OCI-LY7 (cell line): ENCODE results near the gene IDI1. TPM values are rescaled to one million over a fixed set of nuclear protein-coding genes. Genes with fewer than 3 reads are reported as not detected.

Experiments
- BruUV-seq: library from RNA; stranded (reverse); fragments of 400-500 nt; replicated peaks from 2 replicates; lab custom pipeline; 2021; lab: Mats Ljungman, UMichigan
- CTCF ChIA-PET: fragments of 300-600 bp; sonication (Branson Sonifier 250); formaldehyde crosslinking; loops from one replicate; lab custom pipeline; 2022; ENCODE audit warnings: antibody characterized with exemption; ENCODE audit not compliant: unreplicated experiment; lab: Charles Lee
- POLR2A ChIA-PET: fragments of 300-600 bp; sonication (Branson Sonifier 250); formaldehyde crosslinking; loops from one replicate; lab custom pipeline; 2022; ENCODE audit warnings: antibody characterized with exemption; lab: Charles Lee
- DNase-seq: peaks from one replicate; pipeline ENCODE4 v3.0.0-alpha.2; 2015; ENCODE audit warnings: low spot score
- H2AFZ ChIP-seq: fragments of 200-600 bp; sonication (generic), shearing (Covaris generic); 2 replicates; pipeline ENCODE4 v1.6.1; 2014; ENCODE audit warnings: mild to moderate bottlenecking, antibody characterized with exemption, low read length, moderate library complexity
- H3K27ac ChIP-seq: fragments of 200-600 bp; sonication (generic); 2 replicates; pipeline ENCODE4 v1.5.1; 2014; ENCODE audit warnings: mixed run types, low read depth, mild to moderate bottlenecking, moderate library complexity, low read length, inconsistent platforms; ENCODE audit not compliant: poor library complexity, severe bottlenecking
- H3K36me3 ChIP-seq: fragments of 200-600 bp; sonication (generic); 2 replicates; pipeline ENCODE4 v1.6.1; 2014; ENCODE audit warnings: mild to moderate bottlenecking, antibody characterized with exemption, low read length, moderate library complexity, mixed read lengths; ENCODE audit not compliant: insufficient read depth
- H3K4me1 ChIP-seq: fragments of 200-600 bp; sonication (generic); 2 replicates; pipeline ENCODE4 v1.5.1; 2014; ENCODE audit warnings: mild to moderate bottlenecking, low read length; ENCODE audit not compliant: insufficient read depth, poor library complexity, severe bottlenecking
- H3K4me2 ChIP-seq: fragments of 200-600 bp; sonication (generic); 2 replicates; pipeline ENCODE4 v1.6.1; 2014; ENCODE audit warnings: mild to moderate bottlenecking, low read length
- H3K4me3 ChIP-seq: fragments of 200-600 bp; sonication (generic); 2 replicates; pipeline ENCODE4 v1.5.1; 2014; ENCODE audit warnings: mild to moderate bottlenecking, low read depth, low read length; ENCODE audit not compliant: poor library complexity, severe bottlenecking
- H3K79me2 ChIP-seq: fragments of 200-600 bp; sonication (generic); 2 replicates; pipeline ENCODE4 v1.6.1; 2016; ENCODE audit warnings: low read depth, mild to moderate bottlenecking, low read length, moderate library complexity, mixed read lengths; ENCODE audit not compliant: insufficient read depth
- H3K9me2 ChIP-seq: fragments of 200-600 bp; sonication (generic); 2 replicates; pipeline ENCODE4 v1.6.1; 2016; ENCODE audit warnings: mild to moderate bottlenecking, low read length, mixed read lengths; ENCODE audit not compliant: insufficient read depth
- H3K9me3 ChIP-seq: fragments of 200-600 bp; sonication (generic); 2 replicates; pipeline ENCODE4 v1.6.1; 2014; ENCODE audit warnings: mild to moderate bottlenecking, mixed run types, low read length, mixed read lengths
- H4K20me1 ChIP-seq: fragments of 200-600 bp; sonication (generic); 2 replicates; pipeline ENCODE4 v1.6.1; 2014; ENCODE audit warnings: mild to moderate bottlenecking, antibody characterized with exemption, low read length, moderate library complexity, mixed read lengths; ENCODE audit not compliant: insufficient read depth
- EZH2phosphoT487 ChIP-seq: fragments of 200-600 bp; sonication (generic); IDR thresholded peaks from 2 replicates; pipeline ENCODE4 v1.6.1; 2018; ENCODE audit warnings: low read depth, borderline replicate concordance, mild to moderate bottlenecking, mixed run types, antibody characterized with exemption, low read length, moderate library complexity, mixed read lengths
- intact Hi-C: fragments of 100-400 bp; cut with micrococcal nuclease; formaldehyde crosslinking; loops from one replicate; pipeline ENCODE4 v1.10.0; 2022; ENCODE audit not compliant: unreplicated experiment
- total RNA-seq, 2 experiments: library from RNA; depleted of rRNA in 1 of 2; stranded (reverse); fragments of >200 nt in 1 of 2; shearing (Covaris generic) in 1 of 2; gene quantifications; 2 replicates each; pipeline ENCODE4 v1.2.3, GENCODE V29; 2014 to 2022
- TF ChIP-seq, protein P1 (sequence below): fragments of 200-600 bp; sonication (generic); conservative IDR thresholded peaks from 2 replicates; pipeline ENCODE4 v1.5.1; 2014; ENCODE audit warnings: mild to moderate bottlenecking, antibody characterized with exemption, low read length, moderate library complexity, mixed read lengths

IDI1 gene
- total RNA-seq, 2 experiments from 2014 or later = 106 to 112 TPM

DNA sequence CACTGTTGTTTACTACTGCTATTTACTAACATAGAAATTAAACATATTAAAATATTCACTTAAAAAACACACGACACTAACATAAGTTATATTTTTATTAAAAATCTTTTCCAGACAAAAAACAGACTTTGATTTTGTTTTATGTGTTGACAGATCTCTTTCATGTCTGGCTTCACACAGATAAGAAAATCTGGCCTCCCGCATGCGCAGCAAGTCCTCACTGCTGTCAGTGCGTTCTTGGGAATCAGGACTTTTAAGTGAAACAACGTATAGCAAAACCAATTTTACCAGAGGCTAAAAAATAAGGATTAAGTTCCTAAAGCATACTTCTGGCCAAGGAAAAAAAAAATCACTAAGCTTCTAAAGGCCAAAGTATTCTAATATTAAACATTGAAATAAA is 1.2 kb upstream of the IDI1 start:
- no peaks in the 10 kb centered on the region for H3K9me2 ChIP-seq
- H3K4me3 ChIP-seq = peak overlapping the region; percentile 74
- ChIA-PET POLR2A (interaction anchor here (0.6 to 1.6 kb wide), 6 partner anchors 8 to 545 kb away, joined by 3 to 4 read pairs (median 4); no protein-coding TSS in a partner anchor), CTCF (no interaction called here)
- no TSS peak for BruUV-seq
- peak overlapping the region; percentile 83 for H3K27ac ChIP-seq
- H3K36me3 ChIP-seq = peaks cover 63% of the 10 kb centered on the region
- intact Hi-C loops = no loop called here
- no peak for TF ChIP-seq EZH2phosphoT487
- DNase-seq = peak; percentile 40
- H3K4me2 ChIP-seq = peak overlapping the region; percentile 65
- peaks cover 39% of the 10 kb centered on the region for H4K20me1 ChIP-seq
- H3K4me1 ChIP-seq = peaks cover 48% of the 10 kb centered on the region
- no peaks in the 10 kb centered on the region for H3K9me3 ChIP-seq
- no peak overlapping the region for H2AFZ ChIP-seq
- H3K79me2 ChIP-seq = peaks cover 78% of the 10 kb centered on the region

DNA sequence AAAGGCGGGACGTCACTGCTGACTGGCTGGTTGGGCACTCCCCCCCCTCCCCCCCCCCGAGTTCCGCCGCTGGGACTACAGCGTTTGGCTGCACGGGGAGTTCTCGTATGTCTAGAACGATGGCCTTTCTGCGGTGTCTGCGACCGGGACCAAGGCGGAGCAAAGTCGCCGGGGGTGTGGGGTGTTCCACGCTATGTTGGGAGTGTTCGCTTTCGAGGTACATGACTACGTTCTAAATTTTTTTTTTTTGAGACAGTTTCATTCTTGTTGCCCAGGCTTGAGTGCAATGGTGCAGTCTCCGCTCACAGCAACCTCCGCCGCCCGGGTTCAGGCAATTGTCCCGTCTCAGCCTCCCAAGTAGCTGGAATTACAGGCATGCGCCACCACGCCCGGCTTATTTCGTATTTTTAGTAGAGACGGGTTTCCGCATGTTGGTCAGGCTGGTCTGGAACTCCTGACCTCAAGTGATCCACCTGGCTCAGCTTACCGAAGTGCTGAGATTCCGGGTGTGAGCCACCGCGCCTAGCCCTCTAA is 573 bp upstream of the IDI1 start:
- no peaks in the 10 kb centered on the region for H3K9me3 ChIP-seq
- no peaks in the 10 kb centered on the region for H3K9me2 ChIP-seq
- no peak for DNase-seq
- H3K4me1 ChIP-seq = peaks cover 48% of the 10 kb centered on the region
- BruUV-seq = TSS peak; percentile 89
- H4K20me1 ChIP-seq = peaks cover 39% of the 10 kb centered on the region
- H3K36me3 ChIP-seq = peaks cover 63% of the 10 kb centered on the region
- H3K27ac ChIP-seq = peak overlapping the region; percentile 83
- H3K4me2 ChIP-seq = peak overlapping the region; percentile 65
- H3K79me2 ChIP-seq = peaks cover 78% of the 10 kb centered on the region
- intact Hi-C loops = loop anchor here (1.0 to 5.0 kb wide), 3 partner anchors 8 to 537 kb away; partner anchors contain the start of gene LARP4B
- POLR2A ChIA-PET = interaction anchor here (0.6 to 2.0 kb wide), 8 partner anchors 8 to 544 kb away, joined by 3 to 7 read pairs (median 4); no protein-coding TSS in a partner anchor
- CTCF ChIA-PET = no interaction called here
- H3K4me3 ChIP-seq = peak overlapping the region; percentile 74
- no peak overlapping the region for H2AFZ ChIP-seq
- TF ChIP-seq EZH2phosphoT487 = no peak
- TF ChIP-seq, protein P1, sequence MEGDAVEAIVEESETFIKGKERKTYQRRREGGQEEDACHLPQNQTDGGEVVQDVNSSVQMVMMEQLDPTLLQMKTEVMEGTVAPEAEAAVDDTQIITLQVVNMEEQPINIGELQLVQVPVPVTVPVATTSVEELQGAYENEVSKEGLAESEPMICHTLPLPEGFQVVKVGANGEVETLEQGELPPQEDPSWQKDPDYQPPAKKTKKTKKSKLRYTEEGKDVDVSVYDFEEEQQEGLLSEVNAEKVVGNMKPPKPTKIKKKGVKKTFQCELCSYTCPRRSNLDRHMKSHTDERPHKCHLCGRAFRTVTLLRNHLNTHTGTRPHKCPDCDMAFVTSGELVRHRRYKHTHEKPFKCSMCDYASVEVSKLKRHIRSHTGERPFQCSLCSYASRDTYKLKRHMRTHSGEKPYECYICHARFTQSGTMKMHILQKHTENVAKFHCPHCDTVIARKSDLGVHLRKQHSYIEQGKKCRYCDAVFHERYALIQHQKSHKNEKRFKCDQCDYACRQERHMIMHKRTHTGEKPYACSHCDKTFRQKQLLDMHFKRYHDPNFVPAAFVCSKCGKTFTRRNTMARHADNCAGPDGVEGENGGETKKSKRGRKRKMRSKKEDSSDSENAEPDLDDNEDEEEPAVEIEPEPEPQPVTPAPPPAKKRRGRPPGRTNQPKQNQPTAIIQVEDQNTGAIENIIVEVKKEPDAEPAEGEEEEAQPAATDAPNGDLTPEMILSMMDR = no peak

DNA sequence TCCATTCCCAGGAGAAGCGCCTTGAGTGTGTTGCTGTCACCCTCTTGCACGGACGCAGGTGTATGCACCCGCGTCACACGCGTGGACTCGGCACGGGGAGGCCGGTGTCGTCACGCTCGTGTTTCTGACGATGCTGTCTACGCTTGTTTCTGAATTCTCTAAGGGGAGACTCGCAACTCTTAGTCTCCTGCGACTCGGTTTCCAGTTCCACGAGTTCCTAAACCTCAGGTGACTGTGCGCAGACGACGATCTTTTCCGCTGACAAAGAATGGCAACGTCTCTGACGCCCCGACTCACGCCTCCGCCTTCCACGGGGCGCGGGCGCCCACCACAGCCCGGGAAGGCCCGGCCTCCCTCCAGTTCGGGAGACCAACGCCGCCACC is 579 bp downstream of the IDI1 start:
- Histone ChIP-seq H4K20me1 (peaks cover 42% of the 10 kb centered on the region; the same call in 1 of the 2 replicates), H3K4me1 (peaks cover 53% of the 10 kb centered on the region), H3K4me3 (peak overlapping the region; percentile 74), H3K9me2 (no peaks in the 10 kb centered on the region), H3K4me2 (peak overlapping the region; percentile 65), H2AFZ (no peak overlapping the region), H3K9me3 (no peaks in the 10 kb centered on the region), H3K36me3 (peaks cover 58% of the 10 kb centered on the region), H3K27ac (peak overlapping the region; percentile 83), H3K79me2 (peaks cover 74% of the 10 kb centered on the region)
- DNase-seq = no peak
- ChIA-PET CTCF (no interaction called here), POLR2A (interaction anchor here (1.0 to 2.0 kb wide), 2 partner anchors 7 to 10 kb away, joined by 3 to 7 read pairs; partner anchors contain the start of gene WDR37)
- intact Hi-C loops = loop anchor here (2.0 to 5.0 kb wide), 2 partner anchors 118 to 536 kb away; partner anchors contain the start of gene LARP4B
- no TSS peak for BruUV-seq
- TF ChIP-seq, protein P1 = no peak
- TF ChIP-seq EZH2phosphoT487 = no peak
